Glomerular visceral epithelial cell (primary cell): ENCODE data around the gene NIPAL3.
A peak's percentile ranks its signal among the peaks of the same experiment; 100 is the strongest.

Source experiments
- DNase-seq: peaks from one replicate; pipeline ENCODE4 v3.0.0-alpha.2; 2016; ENCODE audit errors: extremely low spot score

Gene NIPAL3

GRCh38 chr1:24390924-24391782, 24.4 kb upstream of the NIPAL3 start:
- DNase-seq, result peak; percentile 84

GRCh38 chr1:24391882-24392603, 23.6 kb upstream of the NIPAL3 start:
- peak; percentile 66 for DNase-seq

GRCh38 chr1:24392604-24392946, 23.0 kb upstream of the NIPAL3 start:
- DNase-seq, result no peak

GRCh38 chr1:24392982-24393650, 22.5 kb upstream of the NIPAL3 start:
- no peak for DNase-seq

GRCh38 chr1:24393892-24394291, 21.7 kb upstream of the NIPAL3 start:
- peak; percentile 76 for DNase-seq

- DNase-seq, result no peak
Measured at GRCh38 chr1:24400065-24400464, 15.5 kb upstream of the NIPAL3 start.

GRCh38 chr1:24403806-24404205, 11.8 kb upstream of the NIPAL3 start:
- DNase-seq, result no peak

- DNase-seq, result no peak
Measured at GRCh38 chr1:24406788-24407187, 8.8 kb upstream of the NIPAL3 start.

GRCh38 chr1:24409535-24409934, 6.1 kb upstream of the NIPAL3 start:
- DNase-seq, result peak; percentile 66

GRCh38 chr1:24410750-24411149, 4.9 kb upstream of the NIPAL3 start:
- DNase-seq, result no peak

GRCh38 chr1:24411963-24412362, 3.6 kb upstream of the NIPAL3 start:
- peak; percentile 48 for DNase-seq

- DNase-seq, result no peak
Measured at GRCh38 chr1:24412408-24412807, 3.2 kb upstream of the NIPAL3 start.

GRCh38 chr1:24413350-24414163, 2.0 kb upstream of the NIPAL3 start, which contains the start of gene STPG1:
Gene STPG1 (minus strand): TSS chr1:24413782. CDS start chr1:24401388, 12,394 bp downstream.
- DNase-seq, result peak; percentile 89

- DNase-seq, result no peak
Measured at GRCh38 chr1:24414775-24415333, 748 bp upstream of the NIPAL3 start.

- peak; percentile 32 for DNase-seq
Measured at GRCh38 chr1:24415910-24416665, 486 bp downstream of the NIPAL3 start.

- peak; percentile 97 for DNase-seq
Measured at GRCh38 chr1:24416666-24417391, 1.2 kb downstream of the NIPAL3 start.

- DNase-seq, result peak; percentile 21
Measured at GRCh38 chr1:24417681-24418080, 2.1 kb downstream of the NIPAL3 start.

- peak; percentile 19 for DNase-seq
Measured at GRCh38 chr1:24418898-24419628, 3.5 kb downstream of the NIPAL3 start.

GRCh38 chr1:24420547-24420946, 4.9 kb downstream of the NIPAL3 start:
- DNase-seq, result no peak
